Choroid plexus epithelial cell (primary cell): Measurements from ENCODE around the gene RAB4B.

ENCODE experiments used
- DNase-seq: peaks from one replicate; pipeline ENCODE4 v3.0.0-alpha.2; 2010; ENCODE audit warnings: low read depth
- H3K4me3 ChIP-seq: 2 replicates; pipeline ENCODE4 v1.5.1; 2011; ENCODE audit warnings: low read depth, mild to moderate bottlenecking, control low read depth, low read length, moderate library complexity
- CTCF ChIP-seq: conservative IDR thresholded peaks from 2 replicates; pipeline ENCODE4 v1.5.1; 2011; ENCODE audit warnings: low read depth, mild to moderate bottlenecking, control low read depth, inconsistent platforms, low read length, moderate library complexity

Gene RAB4B

GRCh38 chr19:40775632-40776022 lies 2.4 kb upstream of the RAB4B start:
- no peak for DNase-seq
- H3K4me3 ChIP-seq = no peak overlapping the region
- no peak for TF ChIP-seq CTCF

GRCh38 chr19:40776364-40776763 lies 1.7 kb upstream of the RAB4B start:
- no peak for TF ChIP-seq CTCF
- H3K4me3 ChIP-seq = no peak overlapping the region
- DNase-seq = no peak

GRCh38 chr19:40776932-40777644 lies 959 bp upstream of the RAB4B start:
- DNase-seq = peak; percentile 96
- no peak for TF ChIP-seq CTCF
- H3K4me3 ChIP-seq = peak overlapping the region; percentile 60

GRCh38 chr19:40777645-40777936 lies 456 bp upstream of the RAB4B start:
- no peak for TF ChIP-seq CTCF
- no peak for DNase-seq
- H3K4me3 ChIP-seq = peak overlapping the region; percentile 60

- peak; percentile 60 for DNase-seq
- H3K4me3 ChIP-seq = peak overlapping the region; percentile 91
- TF ChIP-seq CTCF = no peak
Observed at GRCh38 chr19:40778706-40779284, 748 bp downstream of the RAB4B start.

GRCh38 chr19:40780582-40780981 lies 2.5 kb downstream of the RAB4B start:
- DNase-seq = no peak
- no peak overlapping the region for H3K4me3 ChIP-seq
- TF ChIP-seq CTCF = no peak

- no peak for TF ChIP-seq CTCF
- no peak overlapping the region for H3K4me3 ChIP-seq
- DNase-seq = no peak
Observed at GRCh38 chr19:40781140-40781539, 3.1 kb downstream of the RAB4B start.
